Activated naive CD4-positive, alpha-beta T cell treated with anti-CD3 and anti-CD28 coated beads, Interleukin-2, amount 10 ng/mL, durations not matched to agents 7 days and 5 days (primary cell): ENCODE results near the gene PCGF2.
A peak's percentile ranks its signal among the peaks of the same experiment; 100 is the strongest.

Experiments used
- CTCF ChIA-PET: fragments of 350-600 bp; sonication (Branson Sonifier 250); formaldehyde crosslinking; loops from one replicate; lab custom pipeline; 2021; ENCODE audit warnings: antibody characterized with exemption; lab: Charles Lee
- DNase-seq: peaks from one replicate; pipeline ENCODE4 v3.0.0-alpha.2; 2020
- H3K27ac Mint-ChIP-seq: one replicate; pipeline ENCODE4 v1.8.0; 2021; ENCODE audit warnings: mild to moderate bottlenecking, moderate library complexity, mixed read lengths
- H3K27me3 Mint-ChIP-seq: one replicate; pipeline ENCODE4 v1.8.0; 2021; ENCODE audit warnings: mild to moderate bottlenecking, mixed read lengths
- H3K36me3 Mint-ChIP-seq: one replicate; pipeline ENCODE4 v1.8.0; 2021; ENCODE audit warnings: mixed read lengths
- H3K4me1 Mint-ChIP-seq: one replicate; pipeline ENCODE4 v1.8.0; 2021; ENCODE audit warnings: mixed read lengths
- H3K4me3 Mint-ChIP-seq: one replicate; pipeline ENCODE4 v1.8.0; 2021; ENCODE audit warnings: mild to moderate bottlenecking, moderate library complexity, mixed read lengths
- H3K9me3 Mint-ChIP-seq: one replicate; pipeline ENCODE4 v1.8.0; 2021; ENCODE audit warnings: mixed read lengths

The PCGF2 gene

GRCh38 chr17:38703742-38704605 lies 44.2 kb downstream of the PCGF2 start:
- H3K9me3 Mint-ChIP-seq: no peaks in the 10 kb centered on the region
- peaks cover 25% of the 10 kb centered on the region for H3K36me3 Mint-ChIP-seq
- H3K27ac Mint-ChIP-seq: peak overlapping the region; percentile 98
- CTCF ChIA-PET: interaction anchor here (1.4 kb wide), 1 partner anchor 25 kb away, joined by 7 read pairs; no protein-coding TSS in a partner anchor
- peaks cover 5% of the 10 kb centered on the region for H3K27me3 Mint-ChIP-seq
- peak; percentile 87 for DNase-seq
- peak overlapping the region; percentile 93 for H3K4me3 Mint-ChIP-seq
- H3K4me1 Mint-ChIP-seq: peaks cover 50% of the 10 kb centered on the region

- Mint-ChIP-seq H3K9me3 (no peaks in the 10 kb centered on the region), H3K4me1 (peaks cover 46% of the 10 kb centered on the region), H3K36me3 (peaks cover 21% of the 10 kb centered on the region), H3K4me3 (peak overlapping the region; percentile 93), H3K27me3 (peaks cover 5% of the 10 kb centered on the region), H3K27ac (peak overlapping the region; percentile 98)
- DNase-seq: peak; percentile 50
- CTCF ChIA-PET: no interaction called here
Observed at GRCh38 chr17:38702916-38703741, 45.0 kb downstream of the PCGF2 start.

- Mint-ChIP-seq H3K9me3 (no peaks in the 10 kb centered on the region), H3K36me3 (peaks cover 16% of the 10 kb centered on the region), H3K27me3 (peaks cover 5% of the 10 kb centered on the region), H3K4me3 (peak overlapping the region; percentile 93), H3K27ac (peak overlapping the region; percentile 98), H3K4me1 (peaks cover 44% of the 10 kb centered on the region)
- DNase-seq: peak; percentile 89
- CTCF ChIA-PET: interaction anchor here (4.0 kb wide), 1 partner anchor 32 kb away, joined by 13 read pairs; no protein-coding TSS in a partner anchor
Observed at GRCh38 chr17:38702166-38702915, 45.8 kb downstream of the PCGF2 start.

GRCh38 chr17:38701504-38702165 lies 46.5 kb downstream of the PCGF2 start:
- Mint-ChIP-seq H3K36me3 (peaks cover 12% of the 10 kb centered on the region), H3K27ac (peak overlapping the region; percentile 91), H3K9me3 (no peaks in the 10 kb centered on the region), H3K27me3 (peaks cover 10% of the 10 kb centered on the region), H3K4me3 (peak overlapping the region; percentile 57), H3K4me1 (peaks cover 46% of the 10 kb centered on the region)
- CTCF ChIA-PET: interaction anchor here (1.0 to 4.0 kb wide), 3 partner anchors 24 to 33 kb away, joined by 3 to 13 read pairs (median 3); no protein-coding TSS in a partner anchor
- DNase-seq: peak; percentile 83

- Mint-ChIP-seq H3K4me3 (no peak overlapping the region), H3K27me3 (peaks cover 17% of the 10 kb centered on the region), H3K4me1 (peaks cover 47% of the 10 kb centered on the region), H3K27ac (no peak overlapping the region), H3K9me3 (no peaks in the 10 kb centered on the region), H3K36me3 (no peaks in the 10 kb centered on the region)
- CTCF ChIA-PET: interaction anchor here (1.5 to 4.0 kb wide), 2 partner anchors 30 to 36 kb away, joined by 3 to 13 read pairs; no protein-coding TSS in a partner anchor
- no peak for DNase-seq
Observed at GRCh38 chr17:38698760-38699159, 49.4 kb downstream of the PCGF2 start.

GRCh38 chr17:38697061-38697820 lies 50.9 kb downstream of the PCGF2 start:
- H3K4me3 Mint-ChIP-seq: no peak overlapping the region
- CTCF ChIA-PET: interaction anchor here (0.8 to 2.4 kb wide), 3 partner anchors 17 to 38 kb away, joined by 3 to 18 read pairs (median 3); partner anchors contain the start of gene EPOP
- peaks cover 39% of the 10 kb centered on the region for H3K4me1 Mint-ChIP-seq

GRCh38 chr17:38693700-38694329 lies 54.3 kb downstream of the PCGF2 start:
- H3K27ac Mint-ChIP-seq: peak overlapping the region; percentile 6
- CTCF ChIA-PET: interaction anchor here (1.9 to 2.0 kb wide), 2 partner anchors 16 to 38 kb away, joined by 5 to 6 read pairs; no protein-coding TSS in a partner anchor
- no peaks in the 10 kb centered on the region for H3K9me3 Mint-ChIP-seq
- DNase-seq: no peak
- H3K36me3 Mint-ChIP-seq: no peaks in the 10 kb centered on the region
- peaks cover 20% of the 10 kb centered on the region for H3K4me1 Mint-ChIP-seq
- H3K4me3 Mint-ChIP-seq: no peak overlapping the region
- peaks cover 39% of the 10 kb centered on the region for H3K27me3 Mint-ChIP-seq

More at GRCh38 chr17:38697061-38697820, 50.9 kb downstream of the PCGF2 start:
- Mint-ChIP-seq H3K36me3 (no peaks in the 10 kb centered on the region), H3K27me3 (peaks cover 26% of the 10 kb centered on the region), H3K9me3 (no peaks in the 10 kb centered on the region), H3K27ac (peak overlapping the region; percentile 60)
- no peak for DNase-seq

GRCh38 chr17:38691154-38691553 lies 57.0 kb downstream of the PCGF2 start:
- Mint-ChIP-seq H3K36me3 (no peaks in the 10 kb centered on the region), H3K9me3 (no peaks in the 10 kb centered on the region), H3K4me3 (no peak overlapping the region), H3K27me3 (peaks cover 40% of the 10 kb centered on the region), H3K27ac (no peak overlapping the region), H3K4me1 (peaks cover 5% of the 10 kb centered on the region)
- no peak for DNase-seq
- CTCF ChIA-PET: interaction anchor here (1.4 kb wide), 2 partner anchors 14 to 44 kb away, joined by 3 to 5 read pairs; no protein-coding TSS in a partner anchor

GRCh38 chr17:38690386-38690785 lies 57.8 kb downstream of the PCGF2 start:
- CTCF ChIA-PET: interaction anchor here (1.4 kb wide), 2 partner anchors 14 to 45 kb away, joined by 3 to 5 read pairs; no protein-coding TSS in a partner anchor
- H3K27ac Mint-ChIP-seq: no peak overlapping the region

GRCh38 chr17:38687286-38687685 lies 60.9 kb downstream of the PCGF2 start:
- Mint-ChIP-seq H3K9me3 (no peaks in the 10 kb centered on the region), H3K36me3 (no peaks in the 10 kb centered on the region), H3K4me1 (no peaks in the 10 kb centered on the region), H3K27me3 (peaks cover 45% of the 10 kb centered on the region), H3K27ac (peak overlapping the region; percentile 38), H3K4me3 (no peak overlapping the region)
- CTCF ChIA-PET: interaction anchor here (1.0 to 4.2 kb wide), 3 partner anchors 11 to 49 kb away, joined by 3 to 22 read pairs (median 5); partner anchors contain the start of gene EPOP
- no peak for DNase-seq

More at GRCh38 chr17:38690386-38690785, 57.8 kb downstream of the PCGF2 start:
- no peak overlapping the region for H3K4me3 Mint-ChIP-seq
- H3K9me3 Mint-ChIP-seq: no peaks in the 10 kb centered on the region
- no peaks in the 10 kb centered on the region for H3K4me1 Mint-ChIP-seq
- no peaks in the 10 kb centered on the region for H3K36me3 Mint-ChIP-seq
- peaks cover 47% of the 10 kb centered on the region for H3K27me3 Mint-ChIP-seq
- DNase-seq: no peak

- no peaks in the 10 kb centered on the region for H3K36me3 Mint-ChIP-seq
Observed at GRCh38 chr17:38685491-38685890, 62.6 kb downstream of the PCGF2 start.

More at GRCh38 chr17:38685491-38685890, 62.6 kb downstream of the PCGF2 start:
- DNase-seq: no peak
- Mint-ChIP-seq H3K27me3 (peaks cover 33% of the 10 kb centered on the region), H3K27ac (no peak overlapping the region), H3K4me1 (no peaks in the 10 kb centered on the region), H3K4me3 (no peak overlapping the region), H3K9me3 (no peaks in the 10 kb centered on the region)
- CTCF ChIA-PET: interaction anchor here (1.6 to 4.2 kb wide), 2 partner anchors 9 to 49 kb away, joined by 10 to 22 read pairs; partner anchors contain the start of gene EPOP
